NCI-H2107 (cell line): ENCODE data around the gene PTPRE.

Experiments used
- DNase-seq: peaks from one replicate; lab custom pipeline; 2025; lab: John Stamatoyannopoulos, UW

PTPRE gene

GRCh38 chr10:128046156-128046952, 139.5 kb downstream of the PTPRE start:
- no peak for DNase-seq

GRCh38 chr10:128046953-128047290, 140.0 kb downstream of the PTPRE start:
- DNase-seq: no peak

- no peak for DNase-seq
These were observed 140.4 kb downstream of the PTPRE start for GRCh38 chr10:128047351-128047750.

GRCh38 chr10:128047991-128048818, 141.3 kb downstream of the PTPRE start:
- no peak for DNase-seq

- no peak for DNase-seq
These were observed 141.9 kb downstream of the PTPRE start for GRCh38 chr10:128048819-128049210.

GRCh38 chr10:128049226-128050120, 142.6 kb downstream of the PTPRE start:
- DNase-seq: no peak

GRCh38 chr10:128050121-128050516, 143.2 kb downstream of the PTPRE start:
- DNase-seq: no peak

GRCh38 chr10:128050936-128051335, 144.0 kb downstream of the PTPRE start:
- DNase-seq: no peak

- no peak for DNase-seq
These were observed 144.6 kb downstream of the PTPRE start for GRCh38 chr10:128051548-128051947.

GRCh38 chr10:128052696-128053095, 145.8 kb downstream of the PTPRE start:
- DNase-seq: no peak

GRCh38 chr10:128053356-128053755, 146.5 kb downstream of the PTPRE start:
- no peak for DNase-seq

GRCh38 chr10:128054163-128054970, 147.5 kb downstream of the PTPRE start:
- no peak for DNase-seq

GRCh38 chr10:128055061-128055868, 148.4 kb downstream of the PTPRE start:
- no peak for DNase-seq

GRCh38 chr10:128056303-128057050, 149.6 kb downstream of the PTPRE start:
- DNase-seq: no peak

- no peak for DNase-seq
These were observed 151.3 kb downstream of the PTPRE start for GRCh38 chr10:128058106-128058749.

- no peak for DNase-seq
These were observed 151.8 kb downstream of the PTPRE start for GRCh38 chr10:128058750-128059134.

- no peak for DNase-seq
These were observed 152.5 kb downstream of the PTPRE start for GRCh38 chr10:128059266-128059981.

GRCh38 chr10:128059982-128060293, 153.0 kb downstream of the PTPRE start:
- DNase-seq: no peak
